B cell (primary cell): ENCODE measurements around the gene PRUNE2. TPM values are rescaled to one million over a fixed set of nuclear protein-coding genes. Genes with fewer than 3 reads are reported as not detected.

Experiments used
- ATAC-seq: fragments of 200-7000 bp; cut with Tn5 transposase; one replicate; pipeline ENCODE4 v1.10.0; 2021; ENCODE audit warnings: low read depth, mild to moderate bottlenecking, moderate number of reproducible peaks, moderate library complexity
- CTCF ChIA-PET: fragments of 350-600 bp; sonication (Branson Sonifier 250); formaldehyde crosslinking; loops from one replicate; lab custom pipeline; 2021; ENCODE audit warnings: antibody characterized with exemption, inconsistent platforms; lab: Charles Lee
- POLR2A ChIA-PET: fragments of 350-600 bp; sonication (Branson Sonifier 250); formaldehyde crosslinking; loops from one replicate; lab custom pipeline; 2021; ENCODE audit warnings: antibody characterized with exemption; lab: Charles Lee
- DNase-seq: peaks from one replicate; pipeline ENCODE4 v3.0.0; 2013
- H2AFZ ChIP-seq: 2 replicates; pipeline ENCODE4 v1.6.1; 2012; ENCODE audit warnings: mild to moderate bottlenecking, low read depth, low read length; ENCODE audit not compliant: insufficient read depth, poor library complexity, severe bottlenecking
- H3K27ac ChIP-seq, 2 donors: 1 replicate in 1 of 2; 2 replicates in 1 of 2; pipeline ENCODE4 v1.5.1; 2012 to 2013; ENCODE audit warnings: low read length in 2 of 2, mild to moderate bottlenecking in 2 of 2, moderate library complexity in 1 of 2
- H3K27me3 ChIP-seq, 4 experiments: fragments of 200-600 bp in 1 of 4; sonication (generic) in 1 of 4; replicated peaks in 1 of 4; 1 replicate in 2 of 4; 2 replicates in 2 of 4; pipeline versions ENCODE4 v1.6.1 to v1.7.0; 2013 to 2016; ENCODE audit warnings: low read length in 3 of 4, mild to moderate bottlenecking in 2 of 4, mixed read lengths in 1 of 4, moderate library complexity in 1 of 4; ENCODE audit not compliant: insufficient read depth in 4 of 4, control insufficient read depth in 3 of 4; ENCODE audit errors: control extremely low read depth in 1 of 4
- H3K36me3 ChIP-seq, 2 experiments: replicated peaks in 1 of 2; 1 replicate in 1 of 2; 2 replicates in 1 of 2; pipeline versions ENCODE4 v1.6.1 to v1.7.1; 2013; ENCODE audit warnings: low read length in 1 of 2; ENCODE audit not compliant: insufficient read depth in 2 of 2, control insufficient read depth in 1 of 2; ENCODE audit errors: control extremely low read depth in 1 of 2, extremely low read depth in 1 of 2
- H3K4me1 ChIP-seq, 2 donors: fragments of 200-600 bp in 1 of 2; sonication (generic) in 1 of 2; 1 replicate in 1 of 2; 2 replicates in 1 of 2; pipeline versions ENCODE4 v1.5.1 to v1.6.1; 2013 to 2017; ENCODE audit warnings: low read length in 2 of 2; ENCODE audit not compliant: control insufficient read depth in 2 of 2, insufficient read depth in 2 of 2
- H3K4me2 ChIP-seq: replicated peaks from 2 replicates; pipeline ENCODE3; 2012; ENCODE audit warnings: mild to moderate bottlenecking, low read depth, low read length; ENCODE audit not compliant: poor library complexity, severe bottlenecking
- H3K4me3 ChIP-seq, 5 experiments: fragments of 200-600 bp in 1 of 5; sonication (generic) in 1 of 5; 1 replicate in 3 of 5; 2 replicates in 2 of 5; pipeline versions ENCODE4 v1.5.1 to v1.7.0; 2011 to 2016; ENCODE audit warnings: low read length in 4 of 5, mild to moderate bottlenecking in 4 of 5, low read depth in 2 of 5, control low read depth in 1 of 5, moderate library complexity in 1 of 5; ENCODE audit not compliant: insufficient read depth in 1 of 5; ENCODE audit errors: control extremely low read depth in 1 of 5, extremely low read depth in 1 of 5
- H3K79me2 ChIP-seq: fragments of 200-600 bp; sonication (generic); one replicate; pipeline ENCODE4 v1.6.0; 2016; ENCODE audit warnings: low read length; ENCODE audit not compliant: control insufficient read depth, insufficient read depth
- H3K9ac ChIP-seq: fragments of 200-600 bp; sonication (generic); 2 replicates; pipeline ENCODE4 v1.6.1; 2017; ENCODE audit warnings: mild to moderate bottlenecking, low read length, moderate library complexity
- H3K9me3 ChIP-seq, 3 donors: one replicate each; pipeline versions ENCODE4 v1.6.1 to v1.7.1; 2013; ENCODE audit warnings: low read length in 2 of 3; ENCODE audit not compliant: control insufficient read depth in 2 of 3, insufficient read depth in 1 of 3; ENCODE audit errors: control extremely low read depth in 1 of 3
- H4K20me1 ChIP-seq: 2 replicates; pipeline ENCODE4 v1.6.0; 2012; ENCODE audit warnings: mild to moderate bottlenecking, low read length; ENCODE audit not compliant: insufficient read depth, control insufficient read depth, poor library complexity, severe bottlenecking
- H3K27ac Mint-ChIP-seq: one replicate; pipeline ENCODE4 v1.8.0; 2021; ENCODE audit warnings: mixed read lengths
- H3K27me3 Mint-ChIP-seq: one replicate; pipeline ENCODE4 v1.8.0; 2021; ENCODE audit warnings: mixed read lengths
- H3K4me1 Mint-ChIP-seq: one replicate; pipeline ENCODE4 v1.8.0; 2021; ENCODE audit warnings: mixed read lengths
- H3K4me3 Mint-ChIP-seq: one replicate; pipeline ENCODE4 v1.8.0; 2021; ENCODE audit warnings: mixed read lengths
- H3K9me3 Mint-ChIP-seq: one replicate; pipeline ENCODE4 v1.8.0; 2022; ENCODE audit warnings: mixed read lengths; ENCODE audit not compliant: insufficient read depth
- EZH2 ChIP-seq: IDR thresholded peaks from 2 replicates; pipeline ENCODE4 v1.6.1; 2012; ENCODE audit warnings: borderline replicate concordance, low read depth, mild to moderate bottlenecking, moderate library complexity, low read length; ENCODE audit not compliant: insufficient read depth, poor library complexity, severe bottlenecking
- WGBS: methylation state at CpG from one replicate; pipeline ENCODE4 v1.1.5; 2013; ENCODE audit warnings: missing lambda C conversion rate; ENCODE audit not compliant: insufficient coverage; 5-methylcytosine and 5-hydroxymethylcytosine counted together
- intact Hi-C: fragments of 100-400 bp; cut with micrococcal nuclease; formaldehyde crosslinking; loops from one replicate; pipeline ENCODE4 v1.10.0; 2022
- polyA plus RNA-seq: library from polyadenylated mRNA; depleted of rRNA; stranded (reverse); fragments of >200 nt; gene quantifications from 2 replicates; pipeline ENCODE4 v1.2.3, GENCODE V29; 2012
- total RNA-seq, 2 donors: library from RNA; stranded (reverse); fragments of 120-200 nt in 1 of 2; gene quantifications; 1 replicate in 1 of 2; 2 replicates in 1 of 2; pipeline versions ENCODE4 v1.2.3 to v1.2.4, GENCODE V29; 2013 to 2022
- TF ChIP-seq, protein P1 (sequence below): fragments of 200-600 bp; IDR thresholded peaks from one replicate; pipeline ENCODE4 v1.8.0; 2022; ENCODE audit warnings: antibody characterized with exemption, mild to moderate bottlenecking

Gene PRUNE2
- total and polyA plus RNA-seq, 2 donors (not counting 1 experiment from before 2014, with no cell fraction given), result 0.12 TPM; not detected in 1

DNA sequence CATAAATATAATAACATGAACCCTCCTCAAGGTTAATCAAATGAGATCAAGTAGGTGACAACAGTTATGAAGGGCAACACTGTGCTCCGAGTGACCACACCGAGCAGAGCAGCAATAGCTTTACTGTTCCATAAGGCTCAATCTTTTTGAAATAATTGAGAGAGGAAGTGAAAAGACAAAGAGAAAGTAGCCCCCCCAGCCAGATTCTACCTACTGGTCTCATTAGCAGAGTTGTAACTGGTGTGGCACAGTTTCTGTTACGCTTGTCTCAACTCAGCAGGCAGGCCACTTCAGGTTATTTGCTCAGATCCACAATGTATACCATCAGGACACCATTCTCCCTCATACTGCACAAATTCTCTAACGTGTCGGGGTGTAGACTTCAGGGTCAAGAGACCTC is 14.0 kb downstream of the PRUNE2 start:
- CTCF ChIA-PET, result no interaction called here
- Histone ChIP-seq H3K27ac (no peak overlapping the region), H3K4me1 (no peaks in the 10 kb centered on the region), H3K79me2 (no peaks in the 10 kb centered on the region), H2AFZ (no peak overlapping the region), H3K4me2 (no peak overlapping the region), H3K4me3 (no peak overlapping the region), H3K27me3 (peaks cover 0 to 4% (median 2%) of the 10 kb centered on the region in 4 experiments), H3K9ac (no peak overlapping the region), H3K9me3 (no peaks in the 10 kb centered on the region), H4K20me1 (no peaks in the 10 kb centered on the region), H3K36me3 (no peaks in the 10 kb centered on the region)
- H3K9me3 Mint-ChIP-seq, result no peaks in the 10 kb centered on the region
- 86% methylated on average over 3 of the region's 5 CpGs for WGBS
- no peak for ATAC-seq
- intact Hi-C loops, result no loop called here
- no peak for TF ChIP-seq EZH2
- TF ChIP-seq, protein P1, sequence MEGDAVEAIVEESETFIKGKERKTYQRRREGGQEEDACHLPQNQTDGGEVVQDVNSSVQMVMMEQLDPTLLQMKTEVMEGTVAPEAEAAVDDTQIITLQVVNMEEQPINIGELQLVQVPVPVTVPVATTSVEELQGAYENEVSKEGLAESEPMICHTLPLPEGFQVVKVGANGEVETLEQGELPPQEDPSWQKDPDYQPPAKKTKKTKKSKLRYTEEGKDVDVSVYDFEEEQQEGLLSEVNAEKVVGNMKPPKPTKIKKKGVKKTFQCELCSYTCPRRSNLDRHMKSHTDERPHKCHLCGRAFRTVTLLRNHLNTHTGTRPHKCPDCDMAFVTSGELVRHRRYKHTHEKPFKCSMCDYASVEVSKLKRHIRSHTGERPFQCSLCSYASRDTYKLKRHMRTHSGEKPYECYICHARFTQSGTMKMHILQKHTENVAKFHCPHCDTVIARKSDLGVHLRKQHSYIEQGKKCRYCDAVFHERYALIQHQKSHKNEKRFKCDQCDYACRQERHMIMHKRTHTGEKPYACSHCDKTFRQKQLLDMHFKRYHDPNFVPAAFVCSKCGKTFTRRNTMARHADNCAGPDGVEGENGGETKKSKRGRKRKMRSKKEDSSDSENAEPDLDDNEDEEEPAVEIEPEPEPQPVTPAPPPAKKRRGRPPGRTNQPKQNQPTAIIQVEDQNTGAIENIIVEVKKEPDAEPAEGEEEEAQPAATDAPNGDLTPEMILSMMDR, result no peak
- POLR2A ChIA-PET, result no interaction called here
- peaks cover 10% of the 10 kb centered on the region for H3K4me1 Mint-ChIP-seq
- H3K27me3 Mint-ChIP-seq, result peaks cover 5% of the 10 kb centered on the region
- no peak overlapping the region for H3K4me3 Mint-ChIP-seq
- no peak for DNase-seq
- no peak overlapping the region for H3K27ac Mint-ChIP-seq

DNA sequence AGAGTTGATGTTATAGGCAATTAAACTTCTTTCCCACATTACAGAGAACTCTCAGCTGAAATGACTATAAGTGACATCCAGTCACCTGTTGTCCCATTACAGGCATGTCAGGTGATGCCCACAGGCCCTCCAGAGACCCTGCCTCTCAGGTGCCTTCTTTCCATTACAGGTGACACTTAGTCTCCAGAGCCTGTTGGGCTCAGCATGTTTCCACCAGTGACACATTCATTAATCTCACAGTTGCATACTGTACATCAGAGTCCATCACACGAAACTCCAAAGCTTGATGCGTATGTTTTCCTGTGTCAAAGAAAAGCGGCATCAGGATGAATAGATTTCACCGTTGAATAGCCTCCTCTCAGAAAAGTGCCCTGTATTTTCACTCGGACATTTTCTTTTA is 14.6 kb downstream of the PRUNE2 start:
- peaks cover 10% of the 10 kb centered on the region for H3K4me1 Mint-ChIP-seq
- Histone ChIP-seq H2AFZ (no peak overlapping the region), H3K9me3 (no peaks in the 10 kb centered on the region), H3K79me2 (no peaks in the 10 kb centered on the region), H3K27me3 (peaks cover 0 to 4% (median 2%) of the 10 kb centered on the region in 4 experiments), H4K20me1 (no peaks in the 10 kb centered on the region), H3K4me3 (no peak overlapping the region), H3K4me1 (no peaks in the 10 kb centered on the region), H3K36me3 (no peaks in the 10 kb centered on the region), H3K4me2 (no peak overlapping the region), H3K27ac (no peak overlapping the region), H3K9ac (no peak overlapping the region)
- no peak overlapping the region for H3K4me3 Mint-ChIP-seq
- no peak for TF ChIP-seq EZH2
- TF ChIP-seq, protein P1, result no peak
- H3K9me3 Mint-ChIP-seq, result no peaks in the 10 kb centered on the region
- POLR2A ChIA-PET, result no interaction called here
- CTCF ChIA-PET, result no interaction called here
- ATAC-seq (no peak), DNase-seq (no peak)
- H3K27me3 Mint-ChIP-seq, result peaks cover 4% of the 10 kb centered on the region
- no peak overlapping the region for H3K27ac Mint-ChIP-seq
- WGBS, result 86% methylated on average over 5 of the region's 5 CpGs
- intact Hi-C loops, result no loop called here
